IMR-90 (cell line): ENCODE results near the gene STAP2. TPM values are rescaled to one million over a fixed set of nuclear protein-coding genes. Genes with fewer than 3 reads are reported as not detected.

Source experiments
- ATAC-seq: fragments of 200-7000 bp; cut with Tn5 transposase; 2 replicates; pipeline ENCODE4 v1.9.1; 2020; ENCODE audit warnings: low read depth, mild to moderate bottlenecking, moderate library complexity
- BruUV-seq: library from RNA; stranded (reverse); fragments of 400-500 nt; replicated peaks from 2 replicates; lab custom pipeline; 2021; lab: Mats Ljungman, UMichigan
- CTCF ChIA-PET: fragments of 300-600 bp; formaldehyde crosslinking; extraction: SDS; loops from one replicate; lab custom pipeline; 2021; ENCODE audit warnings: antibody characterized with exemption; lab: Yijun Ruan, JAX
- POLR2A ChIA-PET: fragments of 300-600 bp; sonication (Branson Sonifier 250); formaldehyde crosslinking; loops from one replicate; lab custom pipeline; 2022; ENCODE audit warnings: antibody characterized with exemption; ENCODE audit not compliant: unreplicated experiment; lab: Charles Lee
- DNase-seq: peaks from one replicate; pipeline ENCODE4 v3.0.0; 2013
- H2AFZ ChIP-seq: replicated peaks from 2 replicates; pipeline ENCODE3; 2013; ENCODE audit warnings: low read length, mild to moderate bottlenecking; ENCODE audit not compliant: poor library complexity
- H2AK5ac ChIP-seq: 2 replicates; pipeline ENCODE4 v1.6.1; 2013; ENCODE audit warnings: low read depth, low read length, inconsistent platforms
- H2AK9ac ChIP-seq: replicated peaks from 2 replicates; pipeline ENCODE3; 2013; ENCODE audit warnings: mild to moderate bottlenecking, low read depth, low read length, moderate library complexity; ENCODE audit not compliant: poor library complexity
- H2BK120ac ChIP-seq: 2 replicates; pipeline ENCODE4 v1.6.1; 2013; ENCODE audit warnings: low read depth, low read length, inconsistent platforms
- H2BK15ac ChIP-seq: 3 replicates; pipeline ENCODE4 v1.6.1; 2013; ENCODE audit warnings: low read depth, low read length, inconsistent platforms
- H2BK20ac ChIP-seq: 2 replicates; pipeline ENCODE4 v1.6.1; 2013; ENCODE audit warnings: low read depth, mild to moderate bottlenecking, inconsistent platforms, low read length, moderate library complexity
- H2BK5ac ChIP-seq: 2 replicates; pipeline ENCODE4 v1.6.1; 2013; ENCODE audit warnings: mild to moderate bottlenecking, low read depth, low read length, inconsistent platforms; ENCODE audit not compliant: poor library complexity, severe bottlenecking
- H3K14ac ChIP-seq: replicated peaks from 2 replicates; pipeline ENCODE4 v1.6.1; 2013; ENCODE audit warnings: low read depth, low read length, inconsistent platforms
- H3K18ac ChIP-seq: 2 replicates; pipeline ENCODE4 v1.6.1; 2013; ENCODE audit warnings: low read depth, low read length, control low read depth
- H3K23ac ChIP-seq: 2 replicates; pipeline ENCODE4 v1.6.1; 2013; ENCODE audit warnings: low read depth, low read length, inconsistent platforms
- H3K27ac ChIP-seq: 2 replicates; pipeline ENCODE4 v1.5.1; 2013; ENCODE audit warnings: mild to moderate bottlenecking, control low read depth, low read length; ENCODE audit not compliant: insufficient read depth
- H3K27me3 ChIP-seq: 2 replicates; pipeline ENCODE4 v1.6.1; 2013; ENCODE audit warnings: low read length; ENCODE audit not compliant: control insufficient read depth, insufficient read depth
- H3K36me3 ChIP-seq: 2 replicates; pipeline ENCODE4 v1.6.1; 2013; ENCODE audit warnings: low read length, mixed read lengths; ENCODE audit not compliant: control insufficient read depth, insufficient read depth
- H3K4ac ChIP-seq: 2 replicates; pipeline ENCODE4 v1.6.1; 2013; ENCODE audit warnings: low read depth, low read length, inconsistent platforms
- H3K4me1 ChIP-seq: 2 replicates; pipeline ENCODE4 v1.6.1; 2013; ENCODE audit warnings: low read length, mixed read lengths; ENCODE audit not compliant: control insufficient read depth, insufficient read depth
- H3K4me2 ChIP-seq: 2 replicates; pipeline ENCODE4 v1.6.1; 2013; ENCODE audit warnings: low read depth, mild to moderate bottlenecking, control low read depth, low read length, moderate library complexity
- H3K4me3 ChIP-seq: 2 replicates; pipeline ENCODE4 v1.5.1; 2013; ENCODE audit warnings: low read depth, mild to moderate bottlenecking, control low read depth, low read length, moderate library complexity; ENCODE audit not compliant: insufficient read depth
- H3K56ac ChIP-seq: 2 replicates; pipeline ENCODE4 v1.6.1; 2013; ENCODE audit warnings: low read length, inconsistent platforms; ENCODE audit not compliant: insufficient read depth; ENCODE audit errors: extremely low read depth
- H3K79me1 ChIP-seq, 2 experiments: 2 replicates each; pipeline ENCODE4 v1.6.1; 2013; ENCODE audit warnings: low read length in 2 of 2, inconsistent platforms in 1 of 2, low read depth in 1 of 2
- H3K9ac ChIP-seq: 2 replicates; pipeline ENCODE4 v1.6.1; 2013; ENCODE audit warnings: low read depth, low read length, control low read depth
- H3K9me1 ChIP-seq: 2 replicates; pipeline ENCODE4 v1.6.1; 2013; ENCODE audit warnings: low read length, inconsistent platforms; ENCODE audit not compliant: insufficient read depth
- H3K9me3 ChIP-seq: 2 replicates; pipeline ENCODE4 v1.6.1; 2013; ENCODE audit warnings: low read length; ENCODE audit not compliant: control insufficient read depth, insufficient read depth
- H4K20me1 ChIP-seq: 2 replicates; pipeline ENCODE4 v1.6.1; 2013; ENCODE audit warnings: low read length, inconsistent platforms; ENCODE audit not compliant: insufficient read depth
- H4K5ac ChIP-seq: 2 replicates; pipeline ENCODE4 v1.6.1; 2013; ENCODE audit warnings: mild to moderate bottlenecking, low read depth, low read length, control low read depth
- H4K8ac ChIP-seq, 2 experiments: 2 replicates each; pipeline ENCODE4 v1.6.1; 2013; ENCODE audit warnings: low read depth in 2 of 2, low read length in 2 of 2, control low read depth in 1 of 2, inconsistent platforms in 1 of 2
- H4K91ac ChIP-seq: 2 replicates; pipeline ENCODE4 v1.6.1; 2013; ENCODE audit warnings: low read depth, low read length, inconsistent platforms; ENCODE audit not compliant: insufficient read depth
- BHLHE40 ChIP-seq: fragments of 150-350 bp; IDR thresholded peaks from 2 replicates; pipeline ENCODE4 v1.6.1; 2016; ENCODE audit warnings: mild to moderate bottlenecking, low read depth, low read length
- CEBPB ChIP-seq: IDR thresholded peaks from 2 replicates; pipeline ENCODE4 v1.6.1; 2012; ENCODE audit warnings: low read depth, low read length, improper control_type of control experiment
- CHD1 ChIP-seq: IDR thresholded peaks from 2 replicates; pipeline ENCODE4 v1.6.1; 2012; ENCODE audit warnings: low read depth, low read length, improper control_type of control experiment
- FOS ChIP-seq: fragments of 150-350 bp; IDR thresholded peaks from 2 replicates; pipeline ENCODE4 v1.6.1; 2016; ENCODE audit warnings: low read depth, low read length
- MAFK ChIP-seq: IDR thresholded peaks from 2 replicates; pipeline ENCODE4 v1.6.1; 2012; ENCODE audit warnings: low read depth, low read length, improper control_type of control experiment
- MAZ ChIP-seq: IDR thresholded peaks from 2 replicates; pipeline ENCODE4 v1.6.1; 2012; ENCODE audit warnings: low read depth, mild to moderate bottlenecking, low read length, improper control_type of control experiment, moderate library complexity, borderline replicate concordance
- MXI1 ChIP-seq: IDR thresholded peaks from 2 replicates; pipeline ENCODE4 v1.6.1; 2012; ENCODE audit warnings: low read depth, mild to moderate bottlenecking, low read length, moderate library complexity, borderline replicate concordance
- NFE2L2 ChIP-seq: fragments of 150-350 bp; IDR thresholded peaks from 2 replicates; pipeline ENCODE4 v1.6.1; 2016; ENCODE audit warnings: low read depth, mild to moderate bottlenecking, low read length
- POLR2A ChIP-seq: IDR thresholded peaks from 2 replicates; pipeline ENCODE4 v1.6.1; 2012; ENCODE audit warnings: mild to moderate bottlenecking, low read depth, low read length
- RAD21 ChIP-seq: IDR thresholded peaks from 2 replicates; pipeline ENCODE4 v1.6.1; 2012; ENCODE audit warnings: low read length, improper control_type of control experiment
- RCOR1 ChIP-seq: IDR thresholded peaks from 2 replicates; pipeline ENCODE4 v1.6.1; 2012; ENCODE audit warnings: mild to moderate bottlenecking, low read length, improper control_type of control experiment; ENCODE audit not compliant: insufficient replicate concordance
- RFX5 ChIP-seq: IDR thresholded peaks from 2 replicates; pipeline ENCODE4 v1.8.0; 2012; ENCODE audit warnings: low read depth, mild to moderate bottlenecking, low read length, moderate library complexity
- SMC3 ChIP-seq: fragments of 150-350 bp; IDR thresholded peaks from 2 replicates; pipeline ENCODE4 v1.6.1; 2016; ENCODE audit warnings: low read depth, mild to moderate bottlenecking, antibody characterized with exemption, low read length, moderate library complexity
- WGBS, 2 experiments: methylation state at CpG; one replicate each; pipeline versions ENCODE4 v1.1.5 to v1.1.7; 2013; ENCODE audit warnings: missing lambda C conversion rate in 2 of 2; ENCODE audit not compliant: insufficient read length in 1 of 2; ENCODE audit errors: extremely low coverage in 2 of 2; 5-methylcytosine and 5-hydroxymethylcytosine counted together
- dilution Hi-C: fragments of 300-500 bp; cut with HindIII; formaldehyde crosslinking; loops from one replicate; pipeline ENCODE4 v1.14.3; 2018; ENCODE audit warnings: low sequenced_read_pairs; ENCODE audit not compliant: unreplicated experiment
- in situ Hi-C: fragments of 300-500 bp; cut with MboI; formaldehyde crosslinking; loops from 3 replicates; pipeline ENCODE4 v1.14.3; 2019; ENCODE audit warnings: low sequenced_read_pairs, inconsistent platforms, mixed read lengths
- intact Hi-C: fragments of 100-400 bp; cut with micrococcal nuclease; formaldehyde crosslinking; loops from 2 replicates; pipeline ENCODE4 v1.10.0; 2022
- polyA plus RNA-seq, 3 experiments: library from polyadenylated mRNA; depleted of rRNA; stranded (reverse); fragments of >200 nt; gene quantifications; 2 replicates each; pipeline ENCODE4 v1.2.3, GENCODE V29; 2012; ENCODE audit warnings: low replicate concordance in 1 of 3
- total RNA-seq: library from RNA; depleted of rRNA; stranded (reverse); fragments of >200 nt; gene quantifications from 2 replicates; pipeline ENCODE4 v1.2.3, GENCODE V29; 2012
- TF ChIP-seq, protein P1 (sequence below): conservative IDR thresholded peaks from 2 replicates; pipeline ENCODE4 v1.5.1; 2012; ENCODE audit warnings: mild to moderate bottlenecking, low read depth, low read length, improper control_type of control experiment
- TF ChIP-seq, protein P2 (sequence below): fragments of 150-350 bp; IDR thresholded peaks from 2 replicates; pipeline ENCODE4 v1.6.1; 2016; ENCODE audit warnings: low read depth, mild to moderate bottlenecking, low read length, moderate library complexity, borderline replicate concordance
- TF ChIP-seq, protein P3 (sequence below): fragments of 150-350 bp; IDR thresholded peaks from 2 replicates; pipeline ENCODE4 v1.6.1; 2017; ENCODE audit warnings: mild to moderate bottlenecking, antibody characterized with exemption, low read length, low read depth

Gene STAP2
- total and polyA plus RNA-seq, 2 of the 4 experiments (the other 2 are of a cell fraction) = 1.3 to 3.4 TPM

DNA sequence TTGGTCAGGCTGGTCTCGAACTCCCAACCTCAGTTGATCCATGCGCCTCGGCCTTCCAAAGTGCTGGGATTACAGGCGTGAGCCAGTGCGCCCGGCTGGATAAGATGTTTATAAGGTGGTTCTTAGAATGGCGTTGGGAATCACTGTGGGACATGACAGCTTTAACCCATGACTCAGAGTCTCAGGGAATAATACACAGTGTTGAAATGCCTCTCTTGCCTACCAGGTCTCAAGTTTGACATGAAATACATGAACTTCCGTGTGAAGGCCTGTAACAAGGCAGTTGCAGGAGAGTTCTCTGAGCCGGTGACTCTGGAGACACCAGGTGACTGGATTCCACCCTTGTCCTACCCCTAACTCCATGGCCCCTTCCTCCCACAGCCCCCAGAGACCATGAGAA lies 21.7 kb downstream of the STAP2 start:
- Histone ChIP-seq H2AFZ (no peak overlapping the region), H3K4ac (no peak overlapping the region), H3K79me1 (no peaks in the 10 kb centered on the region; a peak in 1 of 4 replicates), H3K9me1 (no peaks in the 10 kb centered on the region), H3K14ac (no peak overlapping the region), H2BK15ac (no peak overlapping the region), H4K91ac (no peak overlapping the region), H3K18ac (no peak overlapping the region), H3K36me3 (no peaks in the 10 kb centered on the region; the same call in 1 of the 2 replicates), H4K5ac (no peak overlapping the region), H2BK120ac (no peak overlapping the region), H3K4me2 (no peak overlapping the region), H3K4me3 (no peak overlapping the region), H2AK5ac (no peak overlapping the region), H2AK9ac (no peak overlapping the region), H3K23ac (no peak overlapping the region), H4K8ac (no peak overlapping the region), H3K4me1 (no peaks in the 10 kb centered on the region), H3K27ac (no peak overlapping the region), H4K20me1 (no peaks in the 10 kb centered on the region), H2BK5ac (no peak overlapping the region), H3K27me3 (no peaks in the 10 kb centered on the region), H3K9me3 (peaks cover 3% of the 10 kb centered on the region; the same call in 1 of the 2 replicates), H3K9ac (no peak overlapping the region), H2BK20ac (no peak overlapping the region), H3K56ac (no peak overlapping the region)
- in situ Hi-C loops = no loop called here
- dilution Hi-C loops = no loop called here
- TF ChIP-seq SMC3 (no peak), MXI1 (no peak), MAZ (no peak), POLR2A (no peak), RFX5 (no peak), CHD1 (no peak), RAD21 (no peak), MAFK (no peak), NFE2L2 (no peak), BHLHE40 (no peak), RCOR1 (no peak), CEBPB (no peak), FOS (no peak)
- TF ChIP-seq, protein P1, sequence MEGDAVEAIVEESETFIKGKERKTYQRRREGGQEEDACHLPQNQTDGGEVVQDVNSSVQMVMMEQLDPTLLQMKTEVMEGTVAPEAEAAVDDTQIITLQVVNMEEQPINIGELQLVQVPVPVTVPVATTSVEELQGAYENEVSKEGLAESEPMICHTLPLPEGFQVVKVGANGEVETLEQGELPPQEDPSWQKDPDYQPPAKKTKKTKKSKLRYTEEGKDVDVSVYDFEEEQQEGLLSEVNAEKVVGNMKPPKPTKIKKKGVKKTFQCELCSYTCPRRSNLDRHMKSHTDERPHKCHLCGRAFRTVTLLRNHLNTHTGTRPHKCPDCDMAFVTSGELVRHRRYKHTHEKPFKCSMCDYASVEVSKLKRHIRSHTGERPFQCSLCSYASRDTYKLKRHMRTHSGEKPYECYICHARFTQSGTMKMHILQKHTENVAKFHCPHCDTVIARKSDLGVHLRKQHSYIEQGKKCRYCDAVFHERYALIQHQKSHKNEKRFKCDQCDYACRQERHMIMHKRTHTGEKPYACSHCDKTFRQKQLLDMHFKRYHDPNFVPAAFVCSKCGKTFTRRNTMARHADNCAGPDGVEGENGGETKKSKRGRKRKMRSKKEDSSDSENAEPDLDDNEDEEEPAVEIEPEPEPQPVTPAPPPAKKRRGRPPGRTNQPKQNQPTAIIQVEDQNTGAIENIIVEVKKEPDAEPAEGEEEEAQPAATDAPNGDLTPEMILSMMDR = no peak
- TF ChIP-seq, protein P2, sequence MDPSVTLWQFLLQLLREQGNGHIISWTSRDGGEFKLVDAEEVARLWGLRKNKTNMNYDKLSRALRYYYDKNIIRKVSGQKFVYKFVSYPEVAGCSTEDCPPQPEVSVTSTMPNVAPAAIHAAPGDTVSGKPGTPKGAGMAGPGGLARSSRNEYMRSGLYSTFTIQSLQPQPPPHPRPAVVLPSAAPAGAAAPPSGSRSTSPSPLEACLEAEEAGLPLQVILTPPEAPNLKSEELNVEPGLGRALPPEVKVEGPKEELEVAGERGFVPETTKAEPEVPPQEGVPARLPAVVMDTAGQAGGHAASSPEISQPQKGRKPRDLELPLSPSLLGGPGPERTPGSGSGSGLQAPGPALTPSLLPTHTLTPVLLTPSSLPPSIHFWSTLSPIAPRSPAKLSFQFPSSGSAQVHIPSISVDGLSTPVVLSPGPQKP = no peak
- TF ChIP-seq, protein P3, sequence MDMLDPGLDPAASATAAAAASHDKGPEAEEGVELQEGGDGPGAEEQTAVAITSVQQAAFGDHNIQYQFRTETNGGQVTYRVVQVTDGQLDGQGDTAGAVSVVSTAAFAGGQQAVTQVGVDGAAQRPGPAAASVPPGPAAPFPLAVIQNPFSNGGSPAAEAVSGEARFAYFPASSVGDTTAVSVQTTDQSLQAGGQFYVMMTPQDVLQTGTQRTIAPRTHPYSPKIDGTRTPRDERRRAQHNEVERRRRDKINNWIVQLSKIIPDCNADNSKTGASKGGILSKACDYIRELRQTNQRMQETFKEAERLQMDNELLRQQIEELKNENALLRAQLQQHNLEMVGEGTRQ = no peak
- POLR2A ChIA-PET = no interaction called here
- WGBS, 2 experiments = no CpG with 5 or more reads among the region's 9 CpGs
- no TSS peak for BruUV-seq
- ATAC-seq (no peak), DNase-seq (no peak)
- intact Hi-C loops = no loop called here
- CTCF ChIA-PET = no interaction called here
